ENCODE data around the gene POP7.

The POP7 gene

GRCh38 chr7:100675581-100676350, 30.2 kb upstream of the POP7 start:
- DNase-seq (ENCODE audit: low spot score): peak; percentile 80
- H3K27ac Mint-ChIP-seq: peak overlapping the region; percentile 82
- no peaks in the 10 kb centered on the region for H3K9me3 Mint-ChIP-seq
- peak overlapping the region; percentile 92 for H3K4me3 Mint-ChIP-seq
- peaks cover 13% of the 10 kb centered on the region for H3K4me1 Mint-ChIP-seq (ENCODE audit: low read depth)
- peaks cover 37% of the 10 kb centered on the region for H3K36me3 Mint-ChIP-seq (ENCODE audit: low read depth)
- H3K27me3 Mint-ChIP-seq (ENCODE audit: low read depth): peaks cover 8% of the 10 kb centered on the region

DNA sequence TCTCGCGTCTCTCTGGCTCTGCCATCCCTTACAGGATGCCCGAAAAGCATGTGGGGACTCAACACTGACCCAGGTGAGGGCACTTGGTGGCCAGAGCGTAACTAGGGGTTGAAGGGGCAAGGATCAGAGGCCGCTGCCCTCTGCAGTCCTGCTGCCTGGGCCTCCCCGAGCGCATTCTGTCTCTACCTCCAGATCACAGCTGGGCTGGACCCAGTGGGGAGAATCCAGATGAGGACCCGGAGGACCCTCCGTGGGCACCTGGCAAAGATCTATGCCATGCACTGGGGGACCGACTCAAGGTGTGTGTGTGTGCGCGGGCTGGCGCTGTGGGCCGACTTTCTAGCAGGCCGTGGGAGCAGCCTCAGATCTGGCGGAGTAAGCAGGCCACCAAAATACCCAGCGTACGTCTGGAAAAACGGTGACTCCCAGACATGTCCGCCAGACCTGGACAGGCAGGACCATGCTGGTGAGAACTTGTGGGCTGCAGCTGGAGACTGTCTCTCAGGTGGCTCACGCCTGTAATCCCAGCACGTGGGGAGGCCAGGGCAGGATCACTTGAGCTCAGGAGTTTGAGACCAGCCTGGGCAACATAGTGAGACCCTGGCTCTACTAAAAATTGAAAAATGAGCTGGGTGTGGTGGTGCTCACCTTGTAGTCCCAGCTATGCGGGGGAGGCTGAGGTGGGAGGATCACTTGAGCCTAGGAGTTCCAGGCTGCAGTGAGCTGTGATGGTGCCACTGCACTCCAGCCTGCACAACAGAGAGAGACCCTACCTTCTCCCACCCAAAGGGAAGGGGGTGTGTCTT, 29.2 kb upstream of the POP7 start:
- Mint-ChIP-seq H3K9me3 (no peaks in the 10 kb centered on the region), H3K4me3 (peak overlapping the region; percentile 82)
- no peak for DNase-seq (ENCODE audit: low spot score)

GRCh38 chr7:100677308-100678267, 28.3 kb upstream of the POP7 start:
- DNase-seq (ENCODE audit: low spot score): no peak
- H3K27me3 Mint-ChIP-seq (ENCODE audit: low read depth): no peaks in the 10 kb centered on the region
- H3K36me3 Mint-ChIP-seq (ENCODE audit: low read depth): peaks cover 37% of the 10 kb centered on the region
- H3K4me3 Mint-ChIP-seq: peak overlapping the region; percentile 60
- peak overlapping the region; percentile 75 for H3K27ac Mint-ChIP-seq
- H3K4me1 Mint-ChIP-seq (ENCODE audit: low read depth): peaks cover 13% of the 10 kb centered on the region
- H3K9me3 Mint-ChIP-seq: no peaks in the 10 kb centered on the region

More for the DNA sequence above, 29.2 kb upstream of the POP7 start:
- H3K4me1 Mint-ChIP-seq (ENCODE audit: low read depth): peaks cover 13% of the 10 kb centered on the region
- H3K27ac Mint-ChIP-seq: peak overlapping the region; percentile 81
- H3K27me3 Mint-ChIP-seq (ENCODE audit: low read depth): peaks cover 2% of the 10 kb centered on the region
- H3K36me3 Mint-ChIP-seq (ENCODE audit: low read depth): peaks cover 37% of the 10 kb centered on the region

DNA sequence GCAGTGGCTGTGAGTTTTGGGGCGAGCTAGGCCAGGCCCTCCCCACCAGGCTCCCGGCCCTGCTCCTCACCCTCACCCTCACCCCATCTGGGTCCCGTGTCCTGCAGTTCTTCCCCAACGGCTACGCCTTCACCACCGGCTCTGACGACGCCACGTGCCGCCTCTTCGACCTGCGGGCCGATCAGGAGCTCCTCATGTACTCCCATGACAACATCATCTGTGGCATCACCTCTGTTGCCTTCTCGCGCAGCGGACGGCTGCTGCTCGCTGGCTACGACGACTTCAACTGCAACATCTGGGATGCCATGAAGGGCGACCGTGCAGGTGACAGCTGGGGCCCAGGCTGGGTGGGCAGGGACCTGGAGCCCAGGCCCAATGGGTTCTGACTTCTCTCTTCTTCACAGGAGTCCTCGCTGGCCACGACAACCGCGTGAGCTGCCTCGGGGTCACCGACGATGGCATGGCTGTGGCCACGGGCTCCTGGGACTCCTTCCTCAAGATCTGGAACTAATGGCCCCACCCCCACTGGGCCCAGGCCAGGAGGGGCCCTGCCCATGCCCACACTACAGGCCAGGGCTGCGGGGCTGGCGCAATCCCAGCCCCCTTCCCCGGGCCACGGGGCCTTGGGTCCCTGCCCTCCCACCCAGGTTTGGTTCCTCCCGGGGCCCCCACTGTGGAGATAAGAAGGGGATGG, 27.5 kb upstream of the POP7 start:
- peak overlapping the region; percentile 70 for H3K27ac Mint-ChIP-seq
- H3K27me3 Mint-ChIP-seq (ENCODE audit: low read depth): no peaks in the 10 kb centered on the region
- no peak overlapping the region for H3K4me3 Mint-ChIP-seq
- no peak for DNase-seq (ENCODE audit: low spot score)
- no peaks in the 10 kb centered on the region for H3K9me3 Mint-ChIP-seq
- H3K36me3 Mint-ChIP-seq (ENCODE audit: low read depth): peaks cover 40% of the 10 kb centered on the region
- H3K4me1 Mint-ChIP-seq (ENCODE audit: low read depth): peaks cover 13% of the 10 kb centered on the region

DNA sequence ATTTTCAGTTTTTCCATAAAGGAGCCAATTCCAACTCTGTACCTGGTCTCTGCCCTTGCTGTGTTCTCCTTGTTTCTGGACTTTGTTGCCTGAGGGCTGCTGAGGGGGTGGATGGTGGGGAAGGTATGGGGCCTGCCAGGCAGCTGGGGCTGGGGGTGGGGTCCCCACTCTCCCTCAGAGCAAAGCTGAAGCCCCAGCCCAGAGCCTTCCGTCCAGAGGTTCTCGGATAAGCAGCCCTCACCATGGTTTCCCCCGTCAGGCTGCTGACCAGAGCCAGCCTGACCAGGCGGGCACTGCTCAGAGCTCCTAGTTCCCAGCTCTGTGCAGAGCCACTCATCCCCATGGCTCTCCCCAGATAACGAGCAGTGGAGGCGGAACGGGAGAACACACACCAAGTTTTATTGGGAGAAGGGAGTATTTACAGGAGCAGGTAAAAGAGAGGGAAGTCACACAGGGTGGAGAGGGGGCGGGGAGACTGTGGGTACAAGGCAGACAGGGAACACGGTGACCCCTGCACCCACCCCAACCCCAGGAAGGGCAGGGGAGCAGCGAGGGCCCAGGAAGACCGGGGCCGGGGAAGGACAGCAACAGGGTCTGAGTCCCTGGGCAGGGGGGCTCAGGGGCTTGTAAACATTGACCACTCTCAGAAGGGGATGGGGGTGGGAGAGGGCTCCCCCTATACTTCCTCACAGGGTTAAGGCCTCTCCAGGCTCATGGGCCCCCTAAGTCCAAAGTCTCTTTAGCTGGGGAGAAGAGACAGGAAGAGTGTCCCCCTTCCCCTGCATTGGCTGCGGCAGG, 26.6 kb upstream of the POP7 start:
- Mint-ChIP-seq H3K9me3 (no peaks in the 10 kb centered on the region), H3K27ac (peak overlapping the region; percentile 67), H3K4me3 (no peak overlapping the region), H3K36me3 (ENCODE audit: low read depth) (peaks cover 38% of the 10 kb centered on the region), H3K4me1 (ENCODE audit: low read depth) (peaks cover 13% of the 10 kb centered on the region), H3K27me3 (ENCODE audit: low read depth) (no peaks in the 10 kb centered on the region)
- no peak for DNase-seq (ENCODE audit: low spot score)

DNA sequence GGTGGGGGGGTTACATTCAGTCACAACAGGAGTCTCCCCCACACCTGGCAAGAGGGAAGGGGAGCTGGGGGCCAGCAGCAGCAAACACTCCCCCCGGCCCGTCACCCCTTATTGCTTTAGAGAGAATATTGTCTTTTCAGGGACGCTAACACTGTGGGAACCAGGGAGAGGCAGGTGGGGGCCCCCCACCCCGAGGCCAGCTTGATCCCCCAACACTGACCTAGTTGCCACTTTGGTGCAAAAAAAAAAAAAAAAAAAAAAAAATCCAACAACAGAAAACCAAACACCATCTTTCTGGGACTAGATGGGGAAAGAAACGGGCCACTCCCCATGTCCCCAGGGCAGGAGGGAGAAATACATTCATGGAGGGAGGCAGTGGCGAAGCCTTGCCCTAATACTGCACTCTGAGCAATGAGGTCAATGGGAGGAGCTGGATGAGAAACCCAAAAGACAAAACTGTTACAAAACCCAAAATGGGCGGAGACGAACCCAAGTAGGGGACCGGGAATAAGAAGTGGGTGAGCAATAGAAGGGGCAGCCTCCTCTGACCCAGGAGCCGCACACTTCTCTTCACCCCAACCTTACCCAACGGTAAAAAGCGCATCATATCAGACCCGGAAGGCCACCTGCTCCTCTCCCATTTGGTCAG, 25.9 kb upstream of the POP7 start:
- H3K4me1 Mint-ChIP-seq (ENCODE audit: low read depth): peaks cover 13% of the 10 kb centered on the region
- peak overlapping the region; percentile 53 for H3K27ac Mint-ChIP-seq
- H3K27me3 Mint-ChIP-seq (ENCODE audit: low read depth): no peaks in the 10 kb centered on the region
- DNase-seq (ENCODE audit: low spot score): no peak
- H3K36me3 Mint-ChIP-seq (ENCODE audit: low read depth): peaks cover 37% of the 10 kb centered on the region
- H3K4me3 Mint-ChIP-seq: no peak overlapping the region
- H3K9me3 Mint-ChIP-seq: no peaks in the 10 kb centered on the region

DNA sequence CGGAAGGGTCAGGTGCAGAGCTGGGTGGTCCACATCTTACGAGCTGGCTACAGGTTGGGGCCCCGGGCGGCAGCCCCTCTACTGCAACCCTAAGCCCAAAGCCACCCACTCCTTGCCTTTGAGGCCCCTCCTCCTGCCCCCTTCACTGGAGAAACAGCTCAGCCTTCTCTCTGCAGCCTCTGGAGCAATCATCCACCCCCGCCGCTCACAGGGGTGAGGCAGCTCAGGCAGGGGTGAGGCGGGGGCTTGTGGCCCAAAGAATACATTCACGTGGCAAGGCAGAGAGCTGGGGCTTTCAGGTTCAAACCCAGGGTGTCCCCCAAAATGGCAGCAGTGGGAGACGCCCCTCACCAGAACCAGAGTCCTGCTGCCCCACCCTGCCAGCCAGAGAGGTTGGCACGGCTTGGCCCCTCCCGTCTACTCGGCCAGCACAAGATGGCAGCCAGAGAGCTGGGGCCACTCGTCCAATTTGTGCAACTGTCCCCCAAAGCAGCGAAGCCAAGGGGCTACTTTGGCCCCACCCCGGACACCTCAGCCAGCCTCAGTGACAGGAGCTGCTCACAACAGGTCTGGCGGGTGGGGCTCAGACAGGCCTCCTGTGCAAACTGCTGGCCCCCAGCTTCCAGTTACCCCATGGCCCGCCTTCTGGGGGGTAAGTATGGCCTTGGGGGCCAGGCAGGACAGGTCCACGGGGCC, 25.2 kb upstream of the POP7 start:
- H3K9me3 Mint-ChIP-seq: no peaks in the 10 kb centered on the region
- no peak for DNase-seq (ENCODE audit: low spot score)
- peaks cover 41% of the 10 kb centered on the region for H3K36me3 Mint-ChIP-seq (ENCODE audit: low read depth)
- H3K4me3 Mint-ChIP-seq: no peak overlapping the region
- peaks cover 13% of the 10 kb centered on the region for H3K4me1 Mint-ChIP-seq (ENCODE audit: low read depth)
- peak overlapping the region; percentile 26 for H3K27ac Mint-ChIP-seq
- H3K27me3 Mint-ChIP-seq (ENCODE audit: low read depth): no peaks in the 10 kb centered on the region

- H3K9me3 Mint-ChIP-seq: no peaks in the 10 kb centered on the region
- H3K27ac Mint-ChIP-seq: peak overlapping the region; percentile 26
- H3K4me3 Mint-ChIP-seq: no peak overlapping the region
- peaks cover 37% of the 10 kb centered on the region for H3K36me3 Mint-ChIP-seq (ENCODE audit: low read depth)
- no peak for DNase-seq (ENCODE audit: low spot score)
- H3K27me3 Mint-ChIP-seq (ENCODE audit: low read depth): no peaks in the 10 kb centered on the region
- peaks cover 9% of the 10 kb centered on the region for H3K4me1 Mint-ChIP-seq (ENCODE audit: low read depth)
Measured at GRCh38 chr7:100681491-100682227, 24.3 kb upstream of the POP7 start.

- H3K4me1 Mint-ChIP-seq (ENCODE audit: low read depth): peaks cover 8% of the 10 kb centered on the region
- H3K27me3 Mint-ChIP-seq (ENCODE audit: low read depth): no peaks in the 10 kb centered on the region
- no peak overlapping the region for H3K27ac Mint-ChIP-seq
- no peak overlapping the region for H3K4me3 Mint-ChIP-seq
- DNase-seq (ENCODE audit: low spot score): no peak
- H3K9me3 Mint-ChIP-seq: no peaks in the 10 kb centered on the region
- peaks cover 36% of the 10 kb centered on the region for H3K36me3 Mint-ChIP-seq (ENCODE audit: low read depth)
Measured at GRCh38 chr7:100682228-100682741, 23.6 kb upstream of the POP7 start.

- Mint-ChIP-seq H3K4me3 (no peak overlapping the region), H3K27ac (no peak overlapping the region), H3K27me3 (ENCODE audit: low read depth) (no peaks in the 10 kb centered on the region), H3K9me3 (no peaks in the 10 kb centered on the region), H3K36me3 (ENCODE audit: low read depth) (peaks cover 30% of the 10 kb centered on the region), H3K4me1 (ENCODE audit: low read depth) (peaks cover 8% of the 10 kb centered on the region)
- no peak for DNase-seq (ENCODE audit: low spot score)
Measured at GRCh38 chr7:100682991-100683658, 22.8 kb upstream of the POP7 start.

All from T-helper 2 cell treated with Interferon-gamma antibody and Interleukin-4, amounts not matched to agents 5 μg/mL and 100 μg/mL, for 36 hours (primary cell).